ENCODE data around the gene VSIG2.
A peak's percentile ranks its signal among the peaks of the same experiment; 100 is the strongest.
"Not testable (repeated sequence)": the region's sequence is repeated elsewhere in the genome, so short reads cannot be mapped to it uniquely, and the experiment has no call there.

VSIG2 gene, protein sequence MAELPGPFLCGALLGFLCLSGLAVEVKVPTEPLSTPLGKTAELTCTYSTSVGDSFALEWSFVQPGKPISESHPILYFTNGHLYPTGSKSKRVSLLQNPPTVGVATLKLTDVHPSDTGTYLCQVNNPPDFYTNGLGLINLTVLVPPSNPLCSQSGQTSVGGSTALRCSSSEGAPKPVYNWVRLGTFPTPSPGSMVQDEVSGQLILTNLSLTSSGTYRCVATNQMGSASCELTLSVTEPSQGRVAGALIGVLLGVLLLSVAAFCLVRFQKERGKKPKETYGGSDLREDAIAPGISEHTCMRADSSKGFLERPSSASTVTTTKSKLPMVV

DNA sequence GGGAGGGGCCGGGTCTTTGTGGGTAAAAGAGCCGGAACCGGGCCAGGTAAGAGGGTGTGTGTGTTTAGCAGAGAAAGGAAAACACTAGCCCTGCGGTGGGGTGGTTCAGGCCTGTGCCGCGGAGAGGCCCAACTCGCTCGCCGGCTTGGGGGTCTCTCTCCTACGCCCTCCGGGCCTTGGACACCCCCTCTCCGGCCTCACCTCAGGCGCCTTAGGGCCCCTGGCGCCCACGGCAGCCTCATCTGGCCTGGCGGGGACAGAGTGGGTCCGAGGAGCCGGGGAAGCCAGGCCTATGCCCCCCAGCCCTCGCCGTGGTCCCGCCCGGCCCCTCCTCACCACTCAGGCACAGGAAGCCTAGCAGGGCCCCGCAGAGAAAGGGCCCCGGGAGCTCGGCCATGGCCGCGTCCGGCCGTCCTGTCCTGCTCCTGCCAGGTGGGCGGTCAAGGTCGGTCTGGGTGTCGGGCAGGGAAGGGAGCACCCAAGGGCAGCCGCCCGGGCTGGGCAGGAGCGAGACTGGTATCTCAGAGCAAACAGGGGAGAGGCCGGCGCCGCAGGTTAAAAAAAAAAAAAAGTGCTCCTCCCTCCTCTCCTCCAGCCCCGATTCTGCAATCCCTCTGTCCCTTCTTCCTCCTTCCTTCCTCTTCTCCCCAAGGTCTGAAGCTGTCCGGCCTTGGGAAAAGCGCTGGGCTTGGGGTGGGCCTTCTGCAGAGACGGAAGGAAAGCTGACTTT is at the start of gene VSIG2:
TSS of gene VSIG2 (minus strand) at position 515 of the 730 bp plus-strand sequence. CDS start at position 397, 118 bp downstream.
- no peak for DNase-seq

DNA sequence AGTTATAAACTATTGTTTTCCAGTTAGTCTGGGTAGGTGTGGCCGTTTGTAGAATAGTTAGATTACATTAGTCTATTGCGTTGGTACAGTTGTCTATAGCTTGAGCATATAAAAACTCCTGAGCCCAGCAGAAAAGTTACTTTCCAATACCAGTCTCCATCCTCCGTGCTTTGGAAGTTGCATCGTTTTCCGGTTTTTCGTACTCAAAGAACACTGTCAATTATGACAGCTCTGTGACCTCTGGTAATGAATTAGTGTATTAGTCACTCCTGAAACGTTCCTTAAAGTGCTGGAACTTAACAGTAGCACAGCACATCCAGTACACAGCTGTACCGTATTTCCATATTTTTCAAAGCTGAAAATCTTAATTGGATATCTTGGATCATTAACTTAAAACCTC is 49.0 kb upstream of the VSIG2 start:
- DNase-seq, result no peak

DNA sequence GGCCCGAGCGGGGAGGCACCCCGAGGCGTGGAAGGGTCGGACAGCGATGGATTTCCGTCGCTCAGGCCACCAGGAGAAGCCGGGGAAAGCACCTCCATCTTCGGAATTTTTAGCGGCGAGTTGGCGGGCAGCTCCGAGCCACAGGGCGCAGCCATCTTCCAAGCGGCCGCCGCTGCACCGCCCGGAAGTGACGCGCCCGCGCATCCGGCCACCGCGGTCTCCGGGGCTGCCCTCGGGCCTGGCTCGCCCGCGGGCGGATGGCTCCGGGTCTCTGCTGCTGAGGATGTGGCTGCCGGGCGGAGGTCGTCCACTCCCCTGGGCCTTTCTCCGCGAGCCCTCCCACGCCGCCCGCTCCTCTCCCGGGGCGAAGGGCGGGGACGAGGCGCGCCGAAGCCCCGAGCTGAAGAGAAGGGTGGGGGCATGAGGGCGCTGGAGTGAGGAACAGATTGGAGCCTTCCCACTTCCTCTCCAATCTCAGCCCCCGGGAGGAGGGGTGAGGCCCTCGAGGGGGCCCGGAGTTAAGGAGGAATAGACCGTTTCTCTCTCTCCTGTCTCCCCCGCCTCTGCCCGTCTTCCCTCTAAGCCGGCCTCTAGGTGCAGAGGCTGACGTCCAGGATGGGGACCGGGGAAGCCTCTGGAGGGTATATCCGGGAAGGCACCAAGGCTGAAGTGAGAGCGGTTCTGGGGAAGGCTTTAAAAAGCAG is 48.3 kb upstream of the VSIG2 start, which contains the start of gene MSANTD2:
TSS of gene MSANTD2 (minus strand) at position 181 of the 704 bp plus-strand sequence. CDS start at position 155, 26 bp downstream.
- peak; percentile 24 to 68 (median 48) for DNase-seq

DNA sequence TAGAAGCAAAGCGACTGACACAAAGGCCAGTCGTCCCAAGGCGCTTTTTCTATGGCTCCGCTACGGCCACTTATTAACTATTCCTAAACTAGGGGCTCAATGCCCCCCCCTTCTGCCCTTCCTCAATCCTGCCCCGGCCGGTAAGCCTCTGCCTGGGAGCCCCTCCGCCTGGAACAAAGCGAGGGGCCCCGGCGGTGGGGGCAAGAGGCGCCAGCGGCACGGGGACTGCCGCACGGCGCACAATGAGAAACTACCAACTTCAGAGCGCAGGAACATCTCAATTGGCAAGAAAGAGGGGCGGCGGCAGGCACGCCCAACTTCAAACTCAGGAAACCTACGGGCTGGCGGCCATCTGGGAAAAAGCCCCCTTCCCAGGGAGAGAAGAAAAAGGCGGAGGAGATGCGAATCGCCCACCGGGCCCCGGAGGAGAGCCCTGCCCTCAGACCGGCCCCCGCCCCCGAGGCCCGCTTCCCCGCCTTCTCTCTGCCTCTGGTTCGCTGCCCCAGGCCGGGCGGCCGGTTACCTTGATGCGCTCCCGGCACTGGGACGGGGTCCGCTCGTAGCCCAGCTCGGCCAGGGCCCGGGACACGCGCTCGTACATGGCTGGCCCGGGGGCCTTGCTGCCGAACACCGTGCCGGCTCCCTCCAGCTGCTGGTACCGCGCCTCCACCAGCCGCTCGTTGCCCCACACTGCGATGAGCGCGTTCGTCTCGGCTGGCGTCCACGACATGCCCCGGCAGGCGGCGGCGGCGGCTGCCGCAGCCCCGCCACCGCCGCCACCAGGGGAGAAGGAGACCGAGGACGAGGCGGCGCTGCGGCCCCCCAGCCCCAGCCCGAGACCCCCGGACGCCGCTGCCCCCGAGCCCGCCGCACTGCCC is 47.5 kb upstream of the VSIG2 start:
- peak in 3 of 4 experiments; percentile 19 to 42 (median 30) for DNase-seq

DNA sequence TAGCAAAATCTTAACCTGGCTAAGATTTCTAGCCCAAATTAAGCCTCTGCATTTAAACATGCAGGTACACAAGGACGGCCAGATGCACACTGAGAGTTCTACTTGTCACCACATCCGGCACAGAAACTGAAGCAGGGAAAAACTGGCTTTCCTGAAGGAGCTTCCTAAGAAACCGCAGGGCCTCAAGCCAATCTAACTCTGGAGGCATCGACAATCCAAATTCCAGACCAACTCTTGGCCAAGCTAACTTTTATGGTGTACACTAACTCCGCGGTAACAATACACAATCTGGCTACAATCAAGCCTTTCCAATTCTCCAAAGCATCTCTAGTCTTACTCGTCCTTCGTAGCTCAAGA is 46.9 kb upstream of the VSIG2 start:
- no peak for DNase-seq

DNA sequence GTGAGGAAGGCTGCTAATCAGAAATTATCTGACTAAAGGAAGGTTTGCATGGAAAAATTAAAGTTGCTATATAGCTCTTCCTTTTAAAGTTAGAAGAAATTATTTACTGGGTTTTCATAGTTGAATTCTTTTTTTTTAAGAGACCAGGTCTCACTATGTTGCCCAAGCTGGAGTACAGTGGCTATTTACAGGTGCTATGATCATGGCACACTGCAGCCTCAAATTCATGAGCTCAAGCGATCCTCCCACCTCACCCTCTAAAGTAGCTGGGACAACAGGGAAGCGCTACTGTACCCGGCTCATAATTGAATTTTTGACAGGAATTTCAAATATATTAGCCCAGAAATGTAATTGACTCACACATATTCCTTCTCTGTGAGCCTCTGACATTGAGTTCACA is 44.3 kb upstream of the VSIG2 start:
- DNase-seq, result no peak

DNA sequence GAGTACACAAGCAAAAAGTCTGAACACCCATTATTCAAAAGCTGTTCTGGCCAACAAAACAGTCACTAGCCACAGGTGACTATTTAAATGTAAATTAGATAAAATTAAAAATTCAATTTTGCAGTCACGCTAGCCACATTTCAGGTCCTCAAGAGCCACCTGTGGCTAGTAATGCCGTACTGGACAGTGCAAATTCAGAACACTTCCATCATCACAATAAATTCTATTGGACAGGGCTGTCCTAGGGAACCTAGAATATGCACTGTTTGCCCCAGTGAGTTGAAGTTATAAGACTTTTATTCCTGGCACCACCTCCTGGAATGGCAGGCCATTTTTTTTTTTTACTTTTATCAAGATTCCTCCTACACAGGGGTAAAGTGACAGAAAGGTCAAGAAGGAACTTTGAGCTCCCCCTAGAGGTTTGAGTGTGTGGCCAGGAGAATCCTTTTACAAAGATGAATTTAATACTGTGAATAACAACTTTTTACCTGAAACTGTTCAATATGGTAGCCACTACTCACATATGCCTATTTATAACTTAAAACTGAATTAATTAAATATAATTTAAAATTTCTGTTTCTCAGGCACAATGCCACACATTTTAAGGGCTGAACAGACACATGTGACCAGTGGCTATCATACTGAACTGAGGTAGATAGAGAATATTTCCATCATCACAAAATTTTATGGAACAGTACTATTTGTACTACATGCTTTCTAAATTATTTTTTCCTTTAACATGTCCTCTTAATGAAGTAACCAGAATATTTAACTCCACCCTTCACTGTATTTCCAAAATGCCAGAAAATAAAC is 41.6 kb upstream of the VSIG2 start:
- no peak for DNase-seq

DNA sequence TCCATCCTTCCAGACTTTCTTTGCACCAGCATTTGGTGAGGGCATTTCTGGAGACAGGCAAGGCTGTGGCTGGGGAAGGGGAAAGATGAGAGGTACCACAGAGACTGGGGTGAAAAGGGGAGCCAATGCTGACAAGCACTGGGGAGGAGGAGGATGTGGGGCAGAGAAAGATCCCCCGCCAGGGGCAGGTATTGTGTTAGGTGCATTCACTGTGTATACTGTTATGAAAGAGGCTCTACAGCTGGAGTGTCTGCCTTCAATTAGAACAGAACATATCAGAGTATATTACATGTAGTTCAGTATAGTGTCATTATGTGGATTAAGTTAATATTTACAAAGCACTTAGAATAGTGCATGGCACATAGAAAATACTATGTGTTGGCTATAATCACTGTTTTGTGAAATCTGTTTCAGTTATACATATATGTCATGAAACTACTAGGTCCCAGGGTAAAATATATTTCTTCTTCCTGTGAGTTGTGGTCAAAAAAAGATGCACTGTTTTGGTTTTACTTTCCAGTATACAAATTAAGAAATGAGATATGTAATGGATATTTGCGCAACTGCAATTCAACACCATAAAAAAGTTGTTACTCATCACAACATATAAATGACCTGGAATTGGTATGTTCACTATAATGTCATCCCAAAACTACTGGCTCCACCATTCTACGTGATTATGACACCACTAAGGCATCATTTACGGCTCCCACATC is 39.7 kb upstream of the VSIG2 start:
- no peak for DNase-seq

DNA sequence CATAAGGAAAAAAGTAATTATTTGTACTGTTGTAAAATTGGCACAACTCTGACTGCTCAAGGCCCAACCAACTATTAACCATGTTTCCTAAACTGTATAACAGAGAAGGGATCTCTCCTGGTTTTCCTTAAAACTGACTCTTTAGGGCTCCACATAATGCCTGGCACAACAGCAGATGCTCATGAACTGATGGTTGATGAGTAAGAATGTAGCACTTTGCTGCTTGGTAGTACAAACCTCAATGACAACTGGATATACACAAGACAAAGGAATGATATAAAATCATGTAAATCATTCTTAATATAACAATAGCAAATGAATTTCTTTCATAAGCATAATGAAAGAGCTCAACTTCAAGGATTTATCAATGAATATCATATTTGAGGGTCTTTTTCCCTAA is 36.5 kb upstream of the VSIG2 start:
- no peak for DNase-seq

DNA sequence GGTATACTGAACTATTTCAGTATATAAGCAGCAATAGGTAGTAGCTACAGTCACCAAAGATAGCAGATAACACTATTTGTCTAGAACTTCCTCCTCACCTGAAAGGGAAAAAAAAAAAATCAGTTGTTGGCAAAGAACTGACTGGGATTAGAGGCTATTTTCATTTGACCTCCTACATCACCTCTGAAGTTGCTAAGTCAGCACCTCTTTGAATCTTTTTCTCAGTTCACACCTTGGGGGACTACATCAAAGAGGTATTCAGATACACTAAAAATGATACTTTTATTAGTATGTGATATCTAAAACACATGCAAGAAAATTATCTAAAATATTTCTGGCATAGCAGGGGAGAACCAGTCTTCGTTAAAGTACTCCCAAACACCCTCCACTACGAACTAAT is 32.0 kb upstream of the VSIG2 start:
- no peak for DNase-seq

DNA sequence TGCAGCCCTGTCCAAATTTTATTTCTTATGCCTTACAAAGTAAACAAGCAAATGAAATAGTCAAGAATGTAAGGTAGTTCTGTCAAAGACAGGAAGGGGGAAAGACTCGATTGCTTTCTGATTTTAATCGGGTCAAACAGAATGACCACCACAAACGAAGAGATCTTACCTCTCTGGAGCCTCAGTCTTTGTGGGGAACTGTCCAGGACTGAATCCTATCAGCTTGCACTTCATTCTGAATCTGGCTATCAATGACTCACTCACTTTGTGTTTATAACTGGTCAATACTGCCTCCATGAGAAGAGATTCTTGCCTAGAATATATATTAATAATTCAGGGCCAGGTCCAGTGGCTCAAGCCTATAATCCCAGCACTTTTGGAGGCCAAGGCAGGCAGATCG is 30.9 kb upstream of the VSIG2 start:
- no peak for DNase-seq

DNA sequence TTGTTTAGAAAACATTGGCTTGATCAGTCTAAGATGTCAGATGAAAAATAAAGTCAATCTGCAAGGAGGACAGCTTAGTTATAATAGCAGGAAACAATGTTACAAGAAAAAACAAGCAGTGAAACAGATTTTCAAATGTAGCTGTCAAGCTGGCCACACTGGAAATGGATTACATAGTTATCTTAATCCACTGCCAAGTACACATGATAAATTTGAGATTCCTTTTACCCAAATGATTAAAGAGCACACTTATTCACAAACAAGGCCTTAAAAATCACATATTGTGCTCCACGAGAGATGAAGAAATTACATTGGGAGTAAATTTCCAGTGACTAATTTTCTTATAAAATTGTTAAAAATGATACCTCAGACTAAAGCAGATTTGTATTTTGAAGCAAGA is 27.5 kb upstream of the VSIG2 start:
- no peak for DNase-seq

DNA sequence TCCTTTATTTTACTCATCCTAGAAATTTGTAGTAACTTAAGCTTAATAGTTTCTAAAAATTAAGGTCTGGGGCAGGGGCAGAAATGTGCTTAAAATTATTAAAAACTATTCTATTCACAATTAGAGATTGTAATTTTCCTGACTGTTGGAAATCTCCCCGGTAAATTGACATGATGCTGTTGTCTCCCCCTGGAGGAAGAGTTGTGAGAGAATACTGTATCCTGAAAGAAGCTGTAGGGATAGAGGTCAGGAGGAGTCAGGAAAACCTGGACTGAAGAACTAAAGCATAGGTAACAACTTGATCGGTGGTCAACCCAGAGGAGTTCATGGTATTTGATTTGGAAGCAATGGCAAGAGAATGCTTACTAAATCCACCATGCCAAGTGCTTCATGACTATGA is 26.2 kb upstream of the VSIG2 start:
- no peak for DNase-seq

DNA sequence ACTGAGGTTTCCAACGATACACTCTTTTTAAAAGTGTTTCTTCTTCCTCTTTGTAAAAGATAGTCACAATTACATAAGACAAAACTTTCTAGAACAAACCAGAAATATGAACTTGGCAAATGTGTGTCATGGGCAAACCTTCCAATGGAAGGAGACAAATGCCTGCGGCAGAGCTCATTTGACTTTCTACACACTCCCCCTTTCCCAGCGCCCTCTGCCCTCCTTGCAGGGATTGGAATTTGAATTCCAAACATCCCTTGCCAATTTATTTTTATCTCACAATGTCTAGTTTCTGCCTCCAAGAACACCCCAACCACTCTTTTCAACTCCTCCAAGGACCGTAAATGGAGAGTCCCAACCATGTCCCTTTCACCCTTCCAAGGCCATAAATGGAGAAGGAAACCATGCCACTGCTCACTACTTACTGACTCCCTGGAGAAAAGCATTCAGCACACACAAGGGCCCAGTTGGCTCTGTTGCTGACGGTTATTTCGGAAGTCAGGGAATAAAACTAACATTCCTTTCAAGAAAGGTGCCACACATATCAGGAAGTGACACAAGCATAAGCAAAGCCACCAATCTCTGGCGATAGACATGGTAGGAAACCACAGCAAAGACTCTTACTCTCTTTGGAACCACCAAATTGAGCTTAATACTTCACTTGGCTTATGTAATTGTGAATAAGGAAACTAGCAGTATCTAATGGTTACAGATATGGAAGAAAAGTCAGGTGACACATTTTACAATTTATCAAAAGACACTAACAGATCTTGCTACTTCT is 25.0 kb upstream of the VSIG2 start:
- no peak for DNase-seq

DNA sequence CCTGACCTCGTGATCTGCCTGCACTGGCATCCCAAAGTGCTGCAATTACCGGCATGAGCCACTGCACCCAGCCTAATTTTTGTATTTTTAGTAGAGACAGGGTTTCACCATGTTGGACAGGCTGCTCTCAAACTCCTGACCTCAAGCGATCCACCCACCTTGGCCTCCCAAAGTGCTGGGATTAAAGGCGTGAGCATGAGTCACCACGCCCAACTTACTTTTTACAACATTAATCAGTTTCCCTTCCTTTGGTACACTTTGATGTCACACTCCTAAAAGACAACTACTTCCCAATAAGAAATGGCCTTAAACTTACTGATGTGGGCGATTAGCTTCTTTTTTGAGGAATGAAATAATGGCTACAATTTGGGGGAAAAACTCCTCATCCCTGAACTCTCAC is 18.9 kb upstream of the VSIG2 start:
- DNase-seq, result not testable (repeated sequence)

DNA sequence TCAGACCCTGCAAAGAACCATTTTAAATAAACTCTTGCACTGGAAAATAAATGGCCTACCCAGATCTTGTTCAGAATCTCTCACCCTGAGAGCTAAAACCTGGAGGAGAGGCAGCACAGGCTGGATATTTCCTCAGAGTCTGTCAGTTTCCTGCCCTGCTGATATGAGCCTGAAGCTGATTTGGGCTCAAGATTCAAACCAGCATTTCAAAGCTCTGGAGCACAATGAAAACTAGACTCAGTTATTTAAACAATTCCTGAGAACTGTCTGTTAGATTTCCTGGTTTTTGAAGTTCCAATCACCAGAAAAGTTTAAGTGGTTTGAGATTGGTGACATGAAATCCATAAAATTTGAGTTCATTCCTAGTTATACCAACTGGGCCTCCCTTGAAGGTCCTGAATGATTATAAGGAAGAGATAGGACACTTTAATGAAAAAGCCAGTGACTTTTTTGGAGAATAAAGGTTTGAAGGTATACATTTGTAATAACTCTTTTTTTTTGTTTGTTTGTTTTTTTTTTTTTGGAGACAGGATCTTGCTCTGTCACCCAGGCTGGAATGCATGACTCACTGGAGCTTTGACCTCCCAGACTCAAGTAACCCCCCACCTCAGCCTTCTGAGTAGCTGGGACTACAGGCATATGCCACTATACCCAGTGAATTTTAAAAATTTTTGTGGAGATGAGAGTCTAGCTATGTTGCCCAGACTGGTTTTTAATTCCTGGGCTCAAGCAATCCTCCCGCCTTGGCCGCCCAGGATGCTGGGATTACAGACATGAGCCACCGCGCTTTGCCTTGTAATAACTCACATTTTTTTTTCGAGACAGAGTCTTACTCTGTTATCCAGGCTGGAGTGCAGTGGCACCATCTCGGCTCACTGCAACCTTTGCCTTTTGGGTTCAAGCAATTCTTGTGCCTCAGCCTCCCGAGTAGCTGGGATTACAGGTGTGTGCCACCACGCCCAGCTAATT is 18.0 kb upstream of the VSIG2 start:
- DNase-seq, result no peak

DNA sequence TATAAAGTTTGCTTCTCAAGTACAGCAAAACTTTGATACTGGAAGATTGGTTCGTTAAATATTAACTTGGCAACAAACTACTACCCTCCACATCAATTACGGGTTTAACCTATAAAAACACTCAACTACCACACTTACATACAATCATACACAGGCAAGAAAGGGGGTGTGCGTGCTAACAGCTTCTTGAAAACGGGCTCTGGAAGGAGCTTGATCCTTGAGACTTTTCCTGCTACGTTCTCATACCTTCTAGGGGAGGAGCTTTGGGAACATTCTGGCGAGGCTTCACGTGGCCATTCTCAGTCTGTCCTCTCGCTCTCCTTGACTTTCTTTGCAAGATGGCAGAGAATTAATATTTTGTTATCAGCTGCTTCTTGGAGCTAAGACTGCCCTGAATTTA is 16.9 kb upstream of the VSIG2 start:
- no peak for DNase-seq

DNA sequence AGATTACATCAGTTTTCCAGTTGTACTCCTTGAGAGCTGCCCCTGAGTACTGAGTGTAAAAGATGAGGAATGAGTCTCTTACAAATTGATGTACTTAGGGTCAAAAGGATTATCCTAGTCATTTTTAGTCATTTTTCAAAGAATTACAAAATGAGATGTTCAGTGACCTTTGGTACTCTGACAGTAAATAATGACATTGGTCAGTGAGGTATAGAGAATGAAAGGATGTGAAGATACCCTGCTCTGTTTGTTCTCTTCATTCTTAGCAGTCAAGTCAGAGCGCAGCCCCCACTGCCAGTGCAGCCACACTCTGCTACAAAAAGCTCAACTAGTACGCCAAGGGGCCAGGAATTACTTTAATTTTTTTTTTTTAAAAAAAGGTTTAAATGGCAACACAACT is 14.1 kb upstream of the VSIG2 start:
- DNase-seq, result no peak

All from activated naive CD4-positive, alpha-beta T cell (primary cell).